ENCODE data around the gene MAD1L1.

The MAD1L1 gene

DNA sequence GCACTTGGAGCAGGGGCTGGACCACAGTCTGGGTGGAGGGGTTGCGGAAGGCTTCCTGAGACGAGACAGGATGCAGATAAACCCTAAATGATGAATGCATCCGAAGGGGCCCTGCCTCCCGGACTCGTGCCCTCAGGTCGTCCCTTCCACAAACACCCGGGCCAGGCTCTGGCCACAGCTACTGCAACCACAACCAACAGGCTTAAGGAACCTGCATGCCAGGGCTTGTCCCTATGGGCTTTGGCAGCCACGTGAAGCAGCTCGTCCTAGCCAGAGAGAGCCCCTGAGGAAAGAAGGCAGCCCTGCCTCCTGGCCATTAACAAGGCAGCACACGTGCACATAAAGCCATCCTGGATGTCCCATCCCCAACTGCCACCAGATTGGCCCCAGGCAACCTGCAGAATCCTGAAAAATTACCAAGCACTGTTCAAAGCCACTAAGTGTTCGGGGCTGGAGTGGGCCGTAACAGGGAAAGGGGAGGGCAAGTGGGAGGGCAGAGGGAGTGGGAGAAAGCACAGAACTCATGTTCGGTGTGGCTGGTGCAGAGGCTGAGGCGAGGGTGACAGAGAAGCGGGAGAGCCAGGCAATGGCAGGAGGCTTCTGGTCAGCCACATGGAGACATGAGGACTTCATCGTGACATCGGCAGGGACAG lies 62.7 kb downstream of the MAD1L1 start:
- H3K9ac ChIP-seq (ENCODE audit: low read depth, low read length) = no peak overlapping the region
- H4K20me1 ChIP-seq (ENCODE audit: insufficient read depth, low read length) = peaks cover 28% of the 10 kb centered on the region
- H3K4me2 ChIP-seq (ENCODE audit: insufficient read depth, low read length) = no peak overlapping the region
- DNase-seq (no peak), ATAC-seq (ENCODE audit: insufficient read depth, low read depth) (no peak)
- H3K79me2 ChIP-seq (ENCODE audit: insufficient read depth, low read length) = no peaks in the 10 kb centered on the region
- H3K4me1 ChIP-seq (ENCODE audit: insufficient read depth, low read length) = no peaks in the 10 kb centered on the region
- peaks cover 49% of the 10 kb centered on the region for H3K36me3 ChIP-seq (ENCODE audit: insufficient read depth, low read length)
- H3K27ac ChIP-seq (ENCODE audit: low read length) = no peak overlapping the region
- no peaks in the 10 kb centered on the region for H3K9me3 ChIP-seq (ENCODE audit: insufficient read depth, low read length, severe bottlenecking)
- no peak overlapping the region for H3K4me3 ChIP-seq (ENCODE audit: low read depth in 1 of 2, low read length in 2 of 2)
- no peak overlapping the region for H2AFZ ChIP-seq (ENCODE audit: low read depth, low read length)
- TF ChIP-seq EZH2 (IDR thresholded peaks at IDR 0.05; ENCODE audit: borderline replicate concordance, low read depth, low read length, severe bottlenecking) = no peak
- TF ChIP-seq, protein P1, sequence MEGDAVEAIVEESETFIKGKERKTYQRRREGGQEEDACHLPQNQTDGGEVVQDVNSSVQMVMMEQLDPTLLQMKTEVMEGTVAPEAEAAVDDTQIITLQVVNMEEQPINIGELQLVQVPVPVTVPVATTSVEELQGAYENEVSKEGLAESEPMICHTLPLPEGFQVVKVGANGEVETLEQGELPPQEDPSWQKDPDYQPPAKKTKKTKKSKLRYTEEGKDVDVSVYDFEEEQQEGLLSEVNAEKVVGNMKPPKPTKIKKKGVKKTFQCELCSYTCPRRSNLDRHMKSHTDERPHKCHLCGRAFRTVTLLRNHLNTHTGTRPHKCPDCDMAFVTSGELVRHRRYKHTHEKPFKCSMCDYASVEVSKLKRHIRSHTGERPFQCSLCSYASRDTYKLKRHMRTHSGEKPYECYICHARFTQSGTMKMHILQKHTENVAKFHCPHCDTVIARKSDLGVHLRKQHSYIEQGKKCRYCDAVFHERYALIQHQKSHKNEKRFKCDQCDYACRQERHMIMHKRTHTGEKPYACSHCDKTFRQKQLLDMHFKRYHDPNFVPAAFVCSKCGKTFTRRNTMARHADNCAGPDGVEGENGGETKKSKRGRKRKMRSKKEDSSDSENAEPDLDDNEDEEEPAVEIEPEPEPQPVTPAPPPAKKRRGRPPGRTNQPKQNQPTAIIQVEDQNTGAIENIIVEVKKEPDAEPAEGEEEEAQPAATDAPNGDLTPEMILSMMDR (IDR thresholded peaks at IDR 0.05; ENCODE audit: borderline replicate concordance, extremely low read depth, low read length, poor library complexity, severe bottlenecking) = no peak
- no peaks in the 10 kb centered on the region for H3K27me3 ChIP-seq (ENCODE audit: insufficient read depth, low read length, poor library complexity)

DNA sequence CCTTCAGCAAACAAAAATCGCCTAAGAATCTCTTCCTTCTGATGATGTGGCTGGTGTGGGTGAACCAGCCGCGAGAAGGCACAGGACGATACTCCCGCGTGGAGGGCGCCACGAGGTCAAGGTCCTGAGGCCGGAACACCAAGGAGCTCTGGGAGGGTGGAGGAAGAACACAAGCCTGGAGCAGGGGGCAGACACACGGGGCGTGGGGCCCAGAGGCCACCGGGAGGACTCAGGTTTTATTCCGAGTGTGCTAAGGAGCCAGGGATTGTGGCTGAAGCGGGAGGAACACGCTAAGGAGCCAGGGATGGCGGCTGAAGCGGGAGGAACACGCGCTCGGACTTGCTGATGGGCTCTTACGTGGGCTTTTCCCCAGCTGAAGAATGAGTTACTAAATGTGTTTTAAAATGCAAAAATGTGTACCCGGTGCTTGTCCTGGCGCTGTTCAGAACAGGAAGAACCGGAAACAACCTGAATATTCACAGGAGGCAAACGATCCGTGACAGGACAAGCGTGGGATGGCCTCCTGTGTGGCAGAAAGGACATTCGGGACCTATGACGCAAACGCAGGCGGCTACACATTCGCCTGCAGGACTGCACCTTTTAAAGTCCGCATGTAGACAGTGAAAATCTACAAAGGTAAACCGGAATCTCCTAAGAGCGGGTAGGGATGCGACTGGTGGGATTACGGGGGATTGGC lies 64.0 kb downstream of the MAD1L1 start:
- Histone ChIP-seq H3K36me3 (ENCODE audit: insufficient read depth, low read length) (peaks cover 45% of the 10 kb centered on the region), H3K79me2 (ENCODE audit: insufficient read depth, low read length) (0 out of 2 replicates have a peak, but pooled peaks cover 3% of the 10 kb centered on the region), H2AFZ (ENCODE audit: low read depth, low read length) (no peak overlapping the region), H3K4me1 (ENCODE audit: insufficient read depth, low read length) (no peaks in the 10 kb centered on the region), H3K27me3 (ENCODE audit: insufficient read depth, low read length, poor library complexity) (no peaks in the 10 kb centered on the region), H3K4me2 (ENCODE audit: insufficient read depth, low read length) (no peak overlapping the region), H3K27ac (ENCODE audit: low read length) (no peak overlapping the region), H3K9ac (ENCODE audit: low read depth, low read length) (no peak overlapping the region), H3K9me3 (ENCODE audit: insufficient read depth, low read length, severe bottlenecking) (no peaks in the 10 kb centered on the region), H3K4me3 (ENCODE audit: low read depth in 1 of 2, low read length in 2 of 2) (no peak overlapping the region), H4K20me1 (ENCODE audit: insufficient read depth, low read length) (peaks cover 28% of the 10 kb centered on the region)
- DNase-seq (no peak), ATAC-seq (ENCODE audit: insufficient read depth, low read depth) (no peak)
- TF ChIP-seq, protein P1 (IDR thresholded peaks at IDR 0.05; ENCODE audit: borderline replicate concordance, extremely low read depth, low read length, poor library complexity, severe bottlenecking) = no peak
- no peak for TF ChIP-seq EZH2 (IDR thresholded peaks at IDR 0.05; ENCODE audit: borderline replicate concordance, low read depth, low read length, severe bottlenecking)

DNA sequence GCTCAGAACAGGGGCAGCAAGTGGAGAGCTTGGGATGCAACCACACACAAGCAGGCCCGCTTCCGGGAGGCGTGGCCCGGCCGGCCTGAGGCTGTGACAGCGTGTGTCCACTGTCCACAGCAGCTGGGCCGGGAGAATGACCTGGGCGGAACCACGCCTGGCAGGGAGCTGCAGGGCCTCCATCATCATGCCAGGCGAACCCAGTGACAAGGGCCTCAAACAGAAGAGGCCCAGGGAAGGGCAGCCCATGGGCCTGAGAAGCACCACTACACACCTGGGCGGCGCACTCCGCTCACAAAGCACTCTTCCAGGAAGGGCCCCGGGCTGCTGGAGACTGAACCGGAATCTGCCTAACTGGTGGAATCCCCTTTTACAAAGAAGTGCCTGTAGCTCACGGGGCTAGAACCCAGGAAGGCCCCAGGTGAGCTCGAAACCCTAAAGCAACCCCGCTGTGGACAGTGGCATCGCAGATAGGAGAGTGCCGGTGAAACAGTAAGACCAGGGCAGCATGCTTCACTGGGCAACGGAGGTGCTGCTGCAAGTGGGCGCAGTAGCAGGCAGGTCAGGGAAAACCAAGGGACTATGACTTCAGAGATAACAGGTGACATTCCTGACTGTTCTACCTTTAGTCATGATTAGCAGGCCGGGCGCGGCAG lies 66.0 kb downstream of the MAD1L1 start:
- ATAC-seq (ENCODE audit: insufficient read depth, low read depth) = no peak
- TF ChIP-seq, protein P1 (IDR thresholded peaks at IDR 0.05; ENCODE audit: borderline replicate concordance, extremely low read depth, low read length, poor library complexity, severe bottlenecking) = no peak
- TF ChIP-seq EZH2 (IDR thresholded peaks at IDR 0.05; ENCODE audit: borderline replicate concordance, low read depth, low read length, severe bottlenecking) = no peak

More for the DNA sequence above, 66.0 kb downstream of the MAD1L1 start:
- Histone ChIP-seq H3K4me3 (ENCODE audit: low read depth in 1 of 2, low read length in 2 of 2) (no peak overlapping the region), H3K79me2 (ENCODE audit: insufficient read depth, low read length) (0 out of 2 replicates have a peak, but pooled peaks cover 3% of the 10 kb centered on the region), H3K4me1 (ENCODE audit: insufficient read depth, low read length) (no peaks in the 10 kb centered on the region), H3K36me3 (ENCODE audit: insufficient read depth, low read length) (peaks cover 34% of the 10 kb centered on the region), H3K27me3 (ENCODE audit: insufficient read depth, low read length, poor library complexity) (no peaks in the 10 kb centered on the region), H4K20me1 (ENCODE audit: insufficient read depth, low read length) (peaks cover 26% of the 10 kb centered on the region), H3K27ac (ENCODE audit: low read length) (no peak overlapping the region), H3K9ac (ENCODE audit: low read depth, low read length) (no peak overlapping the region), H3K9me3 (ENCODE audit: insufficient read depth, low read length, severe bottlenecking) (no peaks in the 10 kb centered on the region), H2AFZ (ENCODE audit: low read depth, low read length) (no peak overlapping the region), H3K4me2 (ENCODE audit: insufficient read depth, low read length) (no peak overlapping the region)
- no peak for DNase-seq

Measured in DND-41 (cell line).